HG02973 (cell line): ENCODE results near the gene SPTSSB.
A peak's percentile ranks its signal among the peaks of the same experiment; 100 is the strongest.

Experiments
- ATAC-seq: cut with Tn5 transposase; IDR thresholded peaks from one replicate; pipeline ENCODE4 v1.9.1; 2021; ENCODE audit warnings: moderate library complexity; ENCODE audit not compliant: unreplicated experiment

The SPTSSB gene, protein sequence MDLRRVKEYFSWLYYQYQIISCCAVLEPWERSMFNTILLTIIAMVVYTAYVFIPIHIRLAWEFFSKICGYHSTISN

DNA sequence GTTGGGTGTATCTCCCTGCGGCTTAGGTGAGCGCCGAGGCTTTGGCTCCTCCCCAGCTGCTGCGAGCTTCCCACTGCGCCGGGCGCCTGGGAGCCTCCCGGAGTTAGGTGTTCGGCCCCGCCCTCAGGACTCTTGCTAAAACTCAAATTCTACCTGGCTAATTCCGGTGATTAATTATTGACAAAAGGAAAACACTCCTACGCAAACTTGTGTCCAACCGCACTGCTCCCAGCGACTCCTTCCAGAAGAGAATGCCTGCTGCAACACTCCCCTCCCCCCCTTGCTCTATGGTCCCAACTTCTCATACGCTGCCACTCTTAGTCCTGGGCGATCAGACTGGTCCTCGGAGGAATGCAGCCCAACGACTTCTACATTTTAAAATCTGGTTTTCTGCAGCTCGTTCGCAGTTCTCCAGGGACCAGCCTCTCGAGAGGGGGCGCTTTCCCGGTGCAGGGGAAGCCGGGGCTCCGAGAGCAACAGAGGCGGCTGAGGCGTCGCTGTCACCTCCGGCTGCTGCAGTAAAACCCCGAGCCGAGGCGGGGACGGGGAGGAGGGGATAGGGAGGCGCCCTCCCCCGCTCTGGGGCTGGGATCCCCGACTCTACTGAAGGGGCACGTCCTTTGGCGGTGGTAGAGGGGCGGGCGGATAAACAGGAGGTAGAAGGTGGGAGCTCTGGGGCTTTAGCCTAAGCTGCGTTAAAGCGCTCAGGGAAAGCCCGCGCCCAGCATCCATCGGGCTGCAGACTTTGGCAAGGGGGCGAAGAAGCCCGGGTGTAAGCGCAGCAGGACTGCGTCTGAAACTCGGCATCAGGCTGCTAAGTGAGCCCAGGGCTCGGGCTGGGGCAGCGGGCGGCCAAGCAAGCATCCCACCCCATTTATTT lies at the start of gene SPTSSB:
Gene SPTSSB (minus strand): TSS at position 77 of the 880 bp plus-strand sequence. CDS start 25,194 bp downstream, outside the sequence.
- ATAC-seq: peak; percentile 40

DNA sequence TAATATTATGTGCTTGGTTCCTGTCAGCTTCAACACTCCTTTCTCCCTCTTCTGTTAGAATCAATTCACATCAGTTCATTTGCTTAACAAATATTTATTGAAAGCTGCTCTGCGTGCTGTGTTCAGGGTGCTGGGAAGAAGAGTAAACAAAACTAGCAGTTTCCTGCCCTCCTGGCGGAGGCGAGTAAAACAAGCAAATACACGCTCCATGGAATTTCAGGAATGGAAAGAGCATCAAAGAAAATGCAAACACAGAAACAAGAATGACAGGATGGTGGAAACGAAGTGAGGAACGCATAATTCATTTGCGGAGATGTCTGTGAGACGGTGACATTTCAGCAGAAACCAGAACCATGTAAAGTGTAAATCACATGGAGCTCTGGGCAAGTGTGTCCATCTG lies 49.4 kb upstream of the SPTSSB start:
- no peak for ATAC-seq

DNA sequence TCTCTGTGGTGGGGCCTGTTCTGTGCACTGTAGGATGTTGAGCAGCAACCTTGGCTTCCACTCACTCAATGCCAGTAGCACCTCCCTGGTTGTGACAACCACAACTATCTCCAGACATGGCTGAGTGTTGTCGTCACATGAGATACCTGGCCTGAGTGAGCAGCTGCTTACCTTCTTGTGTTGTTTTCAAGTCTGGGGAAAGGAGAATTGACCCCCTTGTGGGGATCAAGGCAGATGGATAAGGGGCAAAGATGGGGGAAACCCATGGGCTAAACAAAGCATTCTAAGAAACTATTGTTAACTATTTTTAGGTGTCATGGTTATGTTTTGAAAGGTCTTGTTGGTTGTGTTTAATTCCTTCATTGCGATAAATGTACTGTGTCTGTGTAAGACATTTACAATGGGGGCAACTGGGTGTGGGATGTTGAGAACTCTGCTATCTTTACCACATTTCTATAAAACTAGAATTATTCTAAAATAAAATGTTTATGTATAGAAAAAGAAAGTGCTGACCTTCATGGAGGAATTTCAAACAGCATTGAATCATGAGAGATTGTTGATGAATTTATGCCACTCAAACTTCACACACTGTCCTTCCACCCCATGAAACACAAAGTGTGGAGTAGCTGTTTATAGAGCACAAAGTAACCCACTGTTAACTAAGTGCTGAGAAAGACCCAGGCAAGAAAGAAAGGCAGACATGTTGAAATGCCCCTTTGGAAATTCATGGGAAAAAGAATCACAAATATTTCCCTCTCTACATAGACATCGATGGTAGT lies 48.4 kb upstream of the SPTSSB start:
- no peak for ATAC-seq

DNA sequence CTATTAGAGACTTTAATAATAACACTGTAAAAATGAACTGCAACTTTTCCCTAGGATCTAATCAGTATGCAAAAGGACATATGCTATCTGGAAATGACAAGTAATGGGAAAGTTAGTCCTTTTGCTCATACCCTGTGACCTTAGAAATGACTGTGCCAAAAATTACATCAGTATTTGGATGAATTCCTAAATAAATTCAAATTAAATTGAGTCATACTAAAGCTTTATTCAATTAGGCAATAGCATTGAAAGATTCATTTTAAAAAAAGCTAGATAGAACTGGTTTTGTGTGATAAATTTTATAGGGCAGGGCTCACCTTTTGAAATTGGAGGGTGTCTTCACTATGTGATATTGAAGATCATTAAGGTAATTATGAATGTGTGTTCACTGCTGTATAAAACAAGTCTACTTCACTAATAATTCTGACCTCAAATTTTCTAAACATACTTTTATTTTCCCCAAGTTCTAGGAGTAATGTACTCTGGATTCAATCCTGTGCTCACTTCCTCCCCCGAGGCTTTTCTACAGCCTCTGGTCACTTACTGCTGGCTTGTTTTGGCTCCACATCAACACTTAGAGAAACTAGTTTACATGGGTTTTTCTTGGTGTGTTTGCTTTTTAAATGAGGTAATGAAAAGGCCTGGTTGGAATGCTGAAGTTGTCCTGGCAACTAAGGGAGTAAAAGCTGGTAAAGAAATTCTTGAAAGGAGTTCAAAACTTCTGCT lies 44.4 kb upstream of the SPTSSB start:
- no peak for ATAC-seq

DNA sequence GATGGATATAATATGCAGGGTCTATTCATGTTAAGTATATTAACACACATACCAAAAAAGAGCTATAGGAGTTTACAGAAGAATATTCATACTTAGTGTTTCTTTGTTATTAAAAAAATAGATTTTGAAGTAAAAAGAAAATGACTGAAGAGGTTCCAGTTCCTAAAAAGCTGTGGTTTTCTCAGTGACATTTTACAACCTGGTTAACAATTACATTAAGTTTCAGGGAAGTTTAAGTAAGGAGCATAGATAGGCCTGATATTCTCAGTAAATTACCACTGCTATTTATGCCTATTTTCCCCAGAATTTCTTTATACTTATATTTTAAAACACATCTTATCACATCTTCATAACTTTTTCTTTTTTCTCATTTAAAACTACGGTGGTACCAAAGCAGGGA lies 43.6 kb upstream of the SPTSSB start:
- no peak for ATAC-seq

DNA sequence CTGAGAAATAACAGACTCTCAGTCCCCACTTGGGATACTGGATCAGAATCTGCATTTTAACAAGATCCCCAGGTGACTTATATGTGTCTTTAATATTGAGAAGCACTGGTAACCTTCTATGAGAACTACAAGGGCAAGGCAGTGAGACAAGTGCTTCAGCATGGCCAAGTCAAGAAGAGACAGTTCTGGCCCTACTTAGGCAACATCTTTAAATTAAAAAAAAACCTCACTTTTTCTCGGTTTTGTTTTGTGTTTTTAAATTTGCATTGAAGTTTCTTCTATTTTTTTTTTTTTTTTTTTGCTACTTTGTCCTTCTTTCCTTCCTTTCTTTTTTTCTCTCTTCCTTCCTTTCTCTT lies 42.5 kb upstream of the SPTSSB start:
- ATAC-seq: no peak

DNA sequence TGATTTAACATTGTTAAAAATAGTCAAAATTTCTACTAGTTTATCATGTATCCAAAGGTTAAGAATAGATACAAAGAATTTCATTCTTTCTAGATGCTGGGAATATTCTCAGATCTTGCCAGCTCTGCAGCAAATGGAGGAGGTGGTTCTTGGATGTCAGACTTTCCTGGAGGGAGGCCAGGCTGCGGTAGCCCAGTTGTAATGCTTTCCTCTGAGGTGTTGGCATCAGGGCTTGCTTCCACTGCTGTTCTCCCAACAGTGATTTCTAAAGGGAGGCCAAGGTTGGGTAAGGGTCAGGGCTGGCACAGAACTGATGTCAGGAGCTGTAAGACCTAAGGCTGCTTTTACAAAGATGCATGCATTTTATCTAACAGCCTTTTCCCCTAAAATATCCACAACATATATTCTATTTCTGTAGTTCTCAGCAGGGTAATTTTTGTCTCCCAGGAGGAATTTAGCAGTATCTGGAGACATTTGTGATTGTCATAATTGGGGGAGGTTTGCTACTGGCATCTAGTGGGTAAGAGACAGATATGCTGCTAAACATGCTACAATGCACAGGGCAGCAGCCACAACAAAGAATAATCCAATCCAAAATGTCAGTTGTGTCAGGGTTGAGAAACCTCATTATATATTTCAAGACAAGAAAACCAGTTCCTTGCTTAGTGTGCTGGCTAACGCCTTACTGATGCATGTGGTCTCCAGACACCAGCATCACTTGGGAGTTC lies 42.0 kb upstream of the SPTSSB start:
- no peak for ATAC-seq

DNA sequence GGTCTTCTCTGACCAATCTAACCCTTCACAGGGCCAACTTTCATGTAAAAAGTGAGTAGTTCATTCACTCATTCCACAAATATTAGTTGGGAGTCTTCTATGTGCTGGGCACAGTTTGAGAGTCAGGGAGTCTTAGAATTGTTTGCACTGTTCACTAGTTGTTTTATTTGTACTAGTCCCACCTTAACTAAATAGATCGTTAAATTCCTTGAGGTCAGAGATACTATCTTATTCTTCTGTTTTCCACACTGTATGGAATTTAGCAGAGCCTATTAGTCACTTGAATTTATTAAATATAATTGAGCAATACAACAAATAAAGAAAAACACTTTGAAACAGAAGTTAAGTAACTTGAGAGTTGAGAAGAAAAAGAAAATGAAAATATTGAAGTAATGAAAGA lies 40.8 kb upstream of the SPTSSB start:
- no peak for ATAC-seq

DNA sequence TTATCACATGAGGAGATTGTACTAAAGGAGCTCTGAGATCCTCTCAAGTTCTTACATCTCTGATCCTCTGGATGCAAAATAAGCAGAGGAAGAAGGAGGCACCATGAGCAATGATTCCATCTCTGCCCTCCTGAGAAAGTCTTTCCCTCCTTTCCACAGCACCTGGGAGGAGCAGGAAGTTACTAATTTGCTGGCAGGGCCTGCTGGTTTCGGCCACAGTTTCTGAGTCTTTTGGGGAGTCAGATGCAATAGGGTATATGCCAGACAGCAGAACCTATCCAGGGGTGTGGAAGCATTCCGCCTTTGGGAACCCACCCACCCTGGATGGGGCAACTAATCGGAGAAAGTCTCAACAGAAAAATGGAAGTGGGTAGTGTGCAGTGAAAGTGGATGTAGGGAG lies 38.5 kb upstream of the SPTSSB start:
- no peak for ATAC-seq

DNA sequence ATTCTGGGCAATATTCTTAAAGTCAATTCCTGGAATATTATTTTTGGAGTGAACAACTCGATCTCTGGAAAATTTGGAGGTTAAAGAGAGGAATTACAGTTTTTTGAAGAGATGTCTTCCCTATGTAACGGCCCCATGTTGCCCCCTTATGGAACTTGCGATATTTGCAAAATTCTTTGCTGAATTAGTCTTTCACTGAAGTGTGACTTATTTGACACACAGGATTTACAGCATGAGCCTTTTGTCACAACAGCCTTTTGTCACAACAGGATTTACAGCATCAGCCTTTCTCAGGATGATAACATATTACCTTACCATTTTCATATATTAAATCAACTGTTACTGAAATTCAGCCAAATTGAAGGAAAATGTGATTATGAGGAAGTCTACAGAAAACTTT lies 37.8 kb upstream of the SPTSSB start:
- no peak for ATAC-seq

DNA sequence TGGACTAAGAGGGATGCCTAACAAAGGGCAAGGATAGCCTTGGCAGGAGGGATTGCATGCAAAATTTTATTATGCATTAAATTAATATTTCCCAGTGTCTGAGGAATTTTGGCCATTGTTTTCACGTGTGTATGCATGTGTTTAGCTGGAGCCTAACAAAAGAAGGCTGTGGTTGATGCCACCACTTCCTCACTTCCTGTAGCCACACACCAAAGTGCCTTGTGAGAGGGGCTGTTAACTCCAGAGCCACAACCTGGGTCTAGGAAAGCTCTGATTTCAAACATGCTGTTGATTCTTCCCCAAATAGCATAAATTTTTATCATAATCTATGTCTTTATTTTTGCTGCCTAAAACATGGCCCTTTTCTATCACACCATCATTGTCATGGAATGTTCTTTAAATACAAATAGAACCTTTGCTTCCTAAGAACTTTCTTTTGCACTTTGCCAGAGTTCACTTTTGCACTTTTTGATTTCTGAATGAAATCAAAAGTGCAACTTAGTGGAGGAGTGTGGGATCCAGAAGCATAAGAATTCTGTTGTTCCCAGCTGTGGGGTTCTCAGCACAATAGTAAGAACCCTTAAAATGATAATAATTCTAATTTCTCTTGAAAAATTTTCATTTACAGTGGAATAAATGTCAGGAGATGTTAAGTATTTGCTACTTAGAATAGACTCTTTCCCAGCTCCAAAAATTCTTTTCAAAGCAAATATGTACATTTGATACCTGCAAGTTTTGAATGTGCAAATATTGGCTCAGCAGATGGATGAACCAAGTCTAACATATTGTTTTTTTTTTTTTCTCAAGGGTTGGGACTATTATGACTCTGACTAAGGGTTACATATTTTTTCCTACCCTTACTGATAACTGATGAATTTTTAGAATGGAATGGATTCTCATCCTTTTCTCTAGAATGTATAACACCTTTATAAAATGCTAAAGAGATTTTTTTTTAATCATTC lies 35.6 kb upstream of the SPTSSB start:
- no peak for ATAC-seq

DNA sequence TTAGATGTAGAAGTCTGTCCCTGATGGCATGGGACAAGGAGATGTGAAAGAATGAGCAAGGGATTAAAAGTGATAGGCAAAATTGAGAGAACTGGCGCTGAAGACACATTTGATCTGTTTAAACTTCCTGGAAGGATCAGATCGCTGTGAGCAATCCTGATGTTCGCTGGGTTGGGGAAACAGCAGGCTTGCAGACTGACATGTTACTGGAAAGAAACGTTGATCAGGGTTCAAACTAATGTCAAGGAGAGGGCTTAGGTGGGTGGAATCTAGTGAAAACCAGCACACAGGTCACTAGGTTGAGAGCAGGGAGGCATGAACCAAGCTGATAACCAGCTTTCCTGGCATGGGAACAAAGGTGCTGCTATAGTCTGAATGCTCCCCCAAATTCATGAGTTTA lies 34.5 kb upstream of the SPTSSB start:
- no peak for ATAC-seq

DNA sequence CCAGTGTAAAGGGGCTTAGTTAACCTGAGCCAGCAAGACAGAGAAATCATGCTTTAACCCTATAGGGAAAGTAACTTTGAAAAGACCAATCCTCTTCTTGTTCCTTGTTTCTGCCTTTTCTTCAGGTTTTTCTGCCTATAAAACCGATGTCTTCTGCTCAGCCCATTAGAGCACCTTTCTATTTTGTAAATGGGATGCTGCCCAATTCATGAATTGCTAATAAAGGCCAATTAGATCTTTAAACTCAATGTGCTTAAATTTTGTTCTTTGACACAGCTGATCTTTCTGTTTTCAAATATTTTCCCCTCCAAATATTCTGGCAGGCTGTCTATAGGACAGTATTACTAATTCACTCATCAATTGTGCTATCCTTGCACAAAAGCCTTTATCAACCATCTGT lies 33.8 kb upstream of the SPTSSB start:
- no peak for ATAC-seq

DNA sequence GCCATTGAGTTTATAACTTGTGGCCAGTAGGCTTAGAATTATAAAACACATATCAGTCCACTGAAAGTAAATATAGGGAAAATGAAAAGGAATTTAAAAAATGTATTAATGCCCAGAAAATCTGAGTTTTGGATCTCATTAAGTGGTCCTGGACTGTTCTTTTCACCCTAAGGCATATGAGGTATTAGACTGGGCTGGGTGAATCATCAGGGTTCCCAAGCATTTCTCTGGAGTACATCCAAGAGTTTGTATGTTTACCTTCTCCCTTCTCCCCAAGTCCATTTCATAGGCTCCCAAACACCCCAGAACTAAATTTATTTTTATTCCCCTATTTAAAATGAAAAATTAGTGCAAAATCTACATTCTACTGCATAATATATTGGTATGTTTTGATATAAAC lies 31.9 kb upstream of the SPTSSB start:
- ATAC-seq: no peak

DNA sequence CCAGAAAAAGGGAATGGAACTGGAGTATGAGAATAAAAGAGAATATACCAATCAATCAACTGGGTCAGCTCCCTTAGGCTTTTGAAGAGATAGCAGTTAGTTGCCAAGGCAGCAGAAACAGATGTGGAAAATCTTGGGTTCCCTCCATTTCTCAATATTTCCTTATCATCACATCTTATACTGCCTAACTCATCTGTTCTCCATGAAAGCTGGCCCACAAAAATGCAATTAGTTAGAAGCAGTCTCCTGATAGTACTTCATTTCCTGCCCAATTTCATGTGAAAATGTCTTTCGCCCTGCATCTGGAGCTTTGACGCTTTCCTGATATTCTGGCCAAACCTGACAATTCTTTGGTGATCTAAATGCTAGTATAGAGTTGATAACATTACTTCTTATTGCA lies 30.1 kb upstream of the SPTSSB start:
- ATAC-seq: no peak

DNA sequence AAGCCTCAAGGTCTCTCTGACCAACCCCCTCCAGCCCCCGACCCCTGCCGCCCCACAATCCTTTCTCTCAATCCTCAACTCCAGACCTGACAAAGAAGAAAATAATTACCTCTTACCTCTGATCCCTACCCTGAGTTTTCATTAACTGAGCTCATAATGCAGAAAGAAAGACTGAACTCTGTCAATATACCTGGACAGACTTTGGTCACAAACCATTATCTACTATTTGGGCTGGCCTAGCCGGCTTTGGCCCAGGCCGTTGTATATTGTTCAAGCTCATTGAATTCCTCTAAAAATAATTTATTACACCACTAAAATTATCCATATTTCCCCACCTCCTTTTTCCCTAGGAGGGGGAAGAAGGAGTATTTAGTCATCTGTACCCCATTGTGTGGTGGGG lies 29.3 kb upstream of the SPTSSB start:
- ATAC-seq: no peak

DNA sequence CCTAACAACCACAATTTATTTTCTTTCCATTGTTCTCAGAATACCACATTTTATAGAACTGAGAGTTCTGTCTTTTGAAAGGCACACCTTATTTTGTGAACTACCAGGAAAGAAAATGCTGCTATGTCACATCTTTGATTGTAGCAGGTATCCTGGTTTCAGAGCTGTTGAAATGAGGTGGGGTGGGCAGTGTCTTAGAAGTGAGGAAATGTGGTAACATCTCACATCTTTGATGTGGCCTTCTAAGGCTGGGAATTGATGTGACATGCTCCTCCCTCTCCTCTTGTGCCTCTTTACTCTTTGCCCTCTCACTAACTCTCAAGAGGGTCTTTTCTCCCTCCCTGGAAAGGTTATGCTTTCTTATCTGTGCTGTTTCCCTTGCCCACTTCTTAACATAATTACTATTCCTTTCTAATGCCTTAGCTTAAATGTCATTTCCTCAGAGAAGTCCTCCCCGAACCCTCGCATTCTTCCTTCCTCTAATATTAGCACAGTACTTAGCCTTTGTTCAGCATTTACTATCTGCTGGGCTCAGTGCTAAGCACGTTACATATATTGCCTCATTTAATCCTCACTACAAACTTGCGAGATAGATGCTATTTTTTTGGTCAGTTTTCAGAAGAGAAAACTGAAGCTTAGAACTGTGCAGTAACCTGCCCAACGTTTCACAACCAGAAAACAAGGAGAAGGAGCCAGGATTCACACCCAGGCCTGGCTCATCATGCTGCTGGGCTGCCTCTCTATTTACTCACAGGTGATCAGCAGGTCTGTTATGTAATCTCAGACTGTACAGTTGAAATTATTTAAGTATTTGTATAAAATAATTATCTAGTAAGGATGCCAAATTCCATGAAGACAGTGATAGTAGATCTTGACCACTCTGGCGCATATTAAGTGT lies 24.0 kb upstream of the SPTSSB start:
- ATAC-seq: no peak

DNA sequence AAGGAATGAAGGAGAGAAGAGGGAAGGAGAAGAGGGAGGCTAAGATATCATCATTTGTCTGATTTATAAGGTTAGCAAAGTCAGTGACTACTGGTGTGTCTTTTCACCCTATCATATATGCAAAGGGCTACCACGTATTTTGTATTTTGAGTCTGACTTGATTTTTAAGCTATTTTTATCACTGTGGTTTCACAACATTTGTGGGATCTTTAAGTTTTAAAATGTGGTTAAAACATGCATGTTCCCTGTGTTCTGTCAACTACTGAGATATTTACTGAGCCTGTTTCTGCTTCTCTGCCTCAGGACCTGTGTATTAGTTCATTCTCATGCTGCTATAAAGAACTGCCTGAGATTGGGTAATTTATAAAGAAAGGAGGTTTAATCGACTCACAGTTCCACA lies 22.5 kb upstream of the SPTSSB start:
- ATAC-seq: no peak

DNA sequence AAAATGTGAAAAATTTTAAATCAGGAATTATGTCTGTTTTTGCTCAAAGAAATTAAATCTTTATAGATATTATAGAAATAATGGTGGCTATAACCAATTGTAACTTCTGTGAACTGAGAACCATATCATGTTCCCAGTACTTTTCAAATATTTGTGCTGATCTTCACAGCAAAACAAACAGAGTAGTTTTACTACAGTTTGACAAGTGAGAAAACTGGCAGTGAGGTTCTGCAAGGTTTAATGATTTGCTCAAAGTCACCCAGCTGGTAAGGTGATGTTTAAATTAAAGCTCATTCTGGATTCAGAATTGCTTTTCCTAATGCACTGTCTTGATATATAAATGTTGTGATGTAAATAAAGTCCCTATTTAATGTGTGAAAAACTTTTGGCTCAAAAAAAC lies 22.0 kb upstream of the SPTSSB start:
- no peak for ATAC-seq
